OCI-LY3 (cell line): ENCODE measurements around the gene TTLL5.

Experiments
- CTCF ChIP-seq: fragments of 200-600, 300-600 bp; sonication (generic); IDR thresholded peaks from 2 replicates; pipeline ENCODE4 v1.5.1; 2014; ENCODE audit warnings: antibody characterized with exemption, low read length, low read depth
- EZH2phosphoT487 ChIP-seq: fragments of 200-600 bp; shearing (Covaris generic); IDR thresholded peaks from 2 replicates; pipeline ENCODE4 v1.6.1; 2018; ENCODE audit warnings: antibody characterized with exemption, mixed run types, low read depth

GRCh38 chr14:75859746-75860145, 198.7 kb downstream of the TTLL5 start:
- no peak for TF ChIP-seq CTCF
- TF ChIP-seq EZH2phosphoT487: no peak
